ENCODE data around the gene PSMD14. TPM values are rescaled to one million over a fixed set of nuclear protein-coding genes. Genes with fewer than 3 reads are reported as not detected.

PSMD14 gene
- total and polyA plus RNA-seq, 2 experiments from 2014 or later, result 31.9 to 79.6 TPM

- no peaks in the 10 kb centered on the region for H3K36me3 ChIP-seq
- no peak overlapping the region for H3K27ac ChIP-seq
- H3K4me3 ChIP-seq, result no peak overlapping the region
- no peaks in the 10 kb centered on the region for H3K9me3 ChIP-seq (ENCODE audit: low read depth)
- no peaks in the 10 kb centered on the region for H3K4me1 ChIP-seq (ENCODE audit: low read depth)
- TF ChIP-seq CTCF (IDR thresholded peaks at IDR 0.05; ENCODE audit: low read depth, low read length), result no peak
- no peak for DNase-seq (ENCODE audit: low read depth in 1 of 2, low spot score in 1 of 2)
- no peaks in the 10 kb centered on the region for H3K27me3 ChIP-seq
These were observed 80.0 kb downstream of the PSMD14 start for GRCh38 chr2:161388146-161388779.

GRCh38 chr2:161391737-161392506 is 83.7 kb downstream of the PSMD14 start:
- peaks cover 16% of the 10 kb centered on the region for H3K36me3 ChIP-seq

GRCh38 chr2:161400076-161400475 is 91.9 kb downstream of the PSMD14 start:
- peaks cover 17% of the 10 kb centered on the region for H3K36me3 ChIP-seq

More at GRCh38 chr2:161391737-161392506, 83.7 kb downstream of the PSMD14 start:
- Histone ChIP-seq H3K4me3 (no peak overlapping the region), H3K9me3 (ENCODE audit: low read depth) (no peaks in the 10 kb centered on the region), H3K4me1 (ENCODE audit: low read depth) (no peaks in the 10 kb centered on the region), H3K27ac (no peak overlapping the region), H3K27me3 (no peaks in the 10 kb centered on the region)
- TF ChIP-seq CTCF (IDR thresholded peaks at IDR 0.05; ENCODE audit: low read depth, low read length), result no peak
- no peak for DNase-seq (ENCODE audit: low read depth in 1 of 2, low spot score in 1 of 2)

GRCh38 chr2:161402297-161402696 is 94.1 kb downstream of the PSMD14 start:
- H3K9me3 ChIP-seq (ENCODE audit: low read depth), result no peaks in the 10 kb centered on the region

More at GRCh38 chr2:161400076-161400475, 91.9 kb downstream of the PSMD14 start:
- H3K4me3 ChIP-seq, result no peak overlapping the region
- no peak for TF ChIP-seq CTCF (IDR thresholded peaks at IDR 0.05; ENCODE audit: low read depth, low read length)
- no peak overlapping the region for H3K27ac ChIP-seq
- no peaks in the 10 kb centered on the region for H3K4me1 ChIP-seq (ENCODE audit: low read depth)
- no peaks in the 10 kb centered on the region for H3K27me3 ChIP-seq
- H3K9me3 ChIP-seq (ENCODE audit: low read depth), result no peaks in the 10 kb centered on the region
- no peak for DNase-seq (ENCODE audit: low read depth in 1 of 2, low spot score in 1 of 2)

GRCh38 chr2:161406316-161406715 is 98.1 kb downstream of the PSMD14 start:
- H3K27me3 ChIP-seq, result no peaks in the 10 kb centered on the region
- H3K36me3 ChIP-seq, result peaks cover under 1% of the 10 kb centered on the region
- no peak for TF ChIP-seq CTCF (IDR thresholded peaks at IDR 0.05; ENCODE audit: low read depth, low read length)
- H3K4me3 ChIP-seq, result no peak overlapping the region
- no peaks in the 10 kb centered on the region for H3K4me1 ChIP-seq (ENCODE audit: low read depth)
- no peak overlapping the region for H3K27ac ChIP-seq
- no peak for DNase-seq (ENCODE audit: low read depth in 1 of 2, low spot score in 1 of 2)
- no peaks in the 10 kb centered on the region for H3K9me3 ChIP-seq (ENCODE audit: low read depth)

More at GRCh38 chr2:161402297-161402696, 94.1 kb downstream of the PSMD14 start:
- no peaks in the 10 kb centered on the region for H3K27me3 ChIP-seq
- no peaks in the 10 kb centered on the region for H3K4me1 ChIP-seq (ENCODE audit: low read depth)
- TF ChIP-seq CTCF (IDR thresholded peaks at IDR 0.05; ENCODE audit: low read depth, low read length), result no peak
- no peak for DNase-seq (ENCODE audit: low read depth in 1 of 2, low spot score in 1 of 2)
- H3K4me3 ChIP-seq, result no peak overlapping the region
- no peak overlapping the region for H3K27ac ChIP-seq
- peaks cover 2% of the 10 kb centered on the region for H3K36me3 ChIP-seq

Data from cardiac muscle cell (in vitro differentiated cells and primary cell).